Dedifferentiated amniotic fluid mesenchymal stem cell (primary cell): ENCODE data around the gene UBN2.

Experiments used
- DNase-seq: peaks from one replicate; pipeline ENCODE4 v3.0.0-alpha.2; 2016; ENCODE audit errors: extremely low spot score

UBN2 gene

DNA sequence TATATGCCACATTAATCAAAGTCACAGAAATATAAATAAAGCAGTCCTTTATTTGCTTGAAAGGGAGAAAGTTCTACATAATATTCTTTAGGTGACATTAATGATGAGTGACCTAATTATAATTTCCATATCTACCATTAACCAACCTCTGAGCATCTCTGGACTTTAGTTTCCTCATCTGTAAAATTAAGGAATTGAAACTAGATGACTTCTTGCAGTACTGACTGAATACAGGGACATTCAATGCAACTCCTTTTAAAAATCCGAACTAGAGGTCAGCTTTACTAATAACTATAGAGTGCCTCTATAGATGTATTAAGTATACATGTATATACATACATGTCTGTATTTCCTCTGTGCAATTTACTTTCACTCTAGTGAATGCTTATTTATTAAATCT lies 114.0 kb downstream of the UBN2 start:
- DNase-seq = no peak

- no peak for DNase-seq
Observed at GRCh38 chr7:139351027-139351426, 120.0 kb downstream of the UBN2 start.

- no peak for DNase-seq
Observed at GRCh38 chr7:139354729-139355128, 123.7 kb downstream of the UBN2 start.

DNA sequence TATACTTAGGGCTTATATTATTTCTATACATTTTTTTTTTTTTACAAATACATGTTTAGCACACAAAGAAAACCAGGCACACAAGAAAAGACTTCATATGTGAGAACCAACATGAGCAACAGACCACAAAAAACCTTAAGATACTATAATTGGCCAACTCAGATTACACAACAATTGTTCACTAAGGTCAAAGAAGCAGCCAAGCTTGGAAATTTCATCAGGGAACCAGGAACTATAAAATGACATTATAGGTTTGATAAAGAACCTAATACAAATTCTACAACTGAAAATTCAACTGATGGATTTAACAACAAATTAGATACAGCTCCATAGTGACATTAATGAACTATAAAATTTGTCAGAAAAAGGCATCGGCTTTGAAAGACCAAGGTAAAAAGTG lies 124.3 kb downstream of the UBN2 start:
- DNase-seq = no peak
